Measurements from ENCODE around the gene GNB5. TPM values are rescaled to one million over a fixed set of nuclear protein-coding genes. Genes with fewer than 3 reads are reported as not detected.
A peak's percentile ranks its signal among the peaks of the same experiment; 100 is the strongest.
"Not testable (repeated sequence)": the region's sequence is repeated elsewhere in the genome, so short reads cannot be mapped to it uniquely, and the experiment has no call there.

The GNB5 gene
- total RNA-seq, 1 donor from 2014 or later: 8.9 TPM

GRCh38 chr15:52112203-52112750 is 78.9 kb downstream of the GNB5 start:
- DNase-seq: no peak

DNA sequence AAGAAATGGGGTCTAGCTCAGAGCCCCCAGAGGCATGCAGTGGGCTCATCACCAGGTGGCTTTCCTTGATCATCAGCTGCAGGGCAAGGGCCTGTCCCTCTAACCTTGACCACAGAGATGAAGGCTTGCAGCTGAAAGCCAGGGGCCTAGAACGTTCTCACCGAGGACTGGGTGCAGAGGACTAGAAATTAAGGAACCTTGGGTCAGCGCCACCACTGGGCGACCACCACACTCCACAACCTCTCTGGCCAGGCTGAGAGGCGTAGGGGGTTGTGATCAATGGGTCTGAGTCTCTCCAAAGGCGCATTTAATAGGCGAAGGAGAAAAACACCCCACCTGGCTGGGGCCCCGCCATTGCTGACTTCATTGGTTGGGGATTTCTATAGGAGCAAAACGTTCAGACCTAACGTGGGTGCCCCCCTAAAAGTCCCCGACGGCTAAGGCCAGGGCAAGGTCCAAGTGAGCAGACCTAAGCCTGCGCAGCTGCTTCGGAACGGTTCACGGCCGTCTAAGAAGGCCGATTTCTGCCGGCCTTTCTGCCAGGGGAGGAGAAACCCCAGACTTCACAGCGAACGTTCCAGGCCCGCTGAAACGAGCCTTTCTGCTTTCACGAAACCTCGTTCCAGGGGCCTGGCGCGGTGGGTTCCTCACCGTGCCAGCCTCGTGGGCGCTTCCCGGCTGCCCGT is 79.5 kb downstream of the GNB5 start:
- no peak for DNase-seq

- no peak for DNase-seq
Measured at GRCh38 chr15:52109559-52110451, 81.4 kb downstream of the GNB5 start.

GRCh38 chr15:52107238-52107637 is 84.0 kb downstream of the GNB5 start:
- no peak for DNase-seq

DNA sequence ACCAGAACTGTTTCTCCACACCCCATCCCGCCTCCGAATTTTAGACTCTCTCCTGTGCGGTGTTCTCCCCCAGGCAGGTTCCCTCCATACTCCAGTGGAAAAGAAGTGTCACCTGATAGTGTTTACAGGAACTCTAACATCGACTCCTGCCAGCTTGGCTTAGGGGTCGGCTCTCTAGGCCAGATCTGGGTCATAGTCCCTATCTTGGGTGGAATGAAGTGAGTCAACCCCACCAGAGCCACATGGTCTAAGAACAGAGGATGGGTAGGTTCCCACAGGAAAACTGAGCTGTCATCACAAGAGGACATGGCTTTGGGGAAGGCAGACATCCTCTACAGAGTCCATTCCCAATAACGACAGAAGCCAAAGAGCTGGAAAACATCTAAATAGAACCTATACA is 84.6 kb downstream of the GNB5 start:
- DNase-seq: no peak

DNA sequence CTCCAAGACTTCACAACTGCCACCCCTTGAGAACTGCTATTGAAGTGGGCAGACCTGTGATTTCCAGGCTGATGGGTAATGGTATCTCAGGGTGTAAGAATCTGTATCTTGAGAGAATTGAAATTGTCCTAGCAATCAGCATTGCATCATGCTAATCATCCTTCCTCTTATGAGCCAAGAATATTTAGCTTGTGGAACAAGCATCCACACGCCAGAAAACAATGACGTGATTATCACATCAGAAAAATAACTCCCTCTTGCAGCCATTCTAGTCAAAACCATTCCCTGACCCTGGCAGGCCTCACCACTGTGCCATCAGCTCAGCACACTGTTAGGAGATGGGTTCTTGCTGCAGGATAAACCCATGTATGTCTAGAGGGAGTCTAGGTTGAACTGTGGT is 85.3 kb downstream of the GNB5 start:
- DNase-seq: no peak

DNA sequence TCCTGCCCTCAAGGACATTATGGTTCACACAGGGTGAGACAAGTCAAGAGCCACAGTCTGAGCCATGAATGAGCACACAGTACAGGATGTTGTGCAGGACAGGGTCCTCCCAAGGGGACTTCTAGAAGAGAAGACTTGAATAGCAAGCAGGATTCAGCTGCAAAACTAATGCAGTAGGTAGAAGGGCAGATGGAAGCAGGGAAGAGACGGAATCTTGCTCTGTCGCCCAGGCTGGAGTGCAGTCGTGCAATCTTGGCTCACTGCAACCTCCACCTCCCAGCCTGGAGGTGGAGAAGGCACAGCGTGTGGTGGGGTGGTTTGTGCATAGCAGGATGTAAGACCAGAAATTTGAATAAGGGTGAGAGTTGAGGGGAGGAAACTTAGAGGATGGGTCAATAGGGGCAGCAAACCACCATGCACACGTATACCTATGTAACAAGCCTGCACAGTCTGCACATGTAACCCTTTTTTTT is 86.6 kb downstream of the GNB5 start:
- DNase-seq: no peak

DNA sequence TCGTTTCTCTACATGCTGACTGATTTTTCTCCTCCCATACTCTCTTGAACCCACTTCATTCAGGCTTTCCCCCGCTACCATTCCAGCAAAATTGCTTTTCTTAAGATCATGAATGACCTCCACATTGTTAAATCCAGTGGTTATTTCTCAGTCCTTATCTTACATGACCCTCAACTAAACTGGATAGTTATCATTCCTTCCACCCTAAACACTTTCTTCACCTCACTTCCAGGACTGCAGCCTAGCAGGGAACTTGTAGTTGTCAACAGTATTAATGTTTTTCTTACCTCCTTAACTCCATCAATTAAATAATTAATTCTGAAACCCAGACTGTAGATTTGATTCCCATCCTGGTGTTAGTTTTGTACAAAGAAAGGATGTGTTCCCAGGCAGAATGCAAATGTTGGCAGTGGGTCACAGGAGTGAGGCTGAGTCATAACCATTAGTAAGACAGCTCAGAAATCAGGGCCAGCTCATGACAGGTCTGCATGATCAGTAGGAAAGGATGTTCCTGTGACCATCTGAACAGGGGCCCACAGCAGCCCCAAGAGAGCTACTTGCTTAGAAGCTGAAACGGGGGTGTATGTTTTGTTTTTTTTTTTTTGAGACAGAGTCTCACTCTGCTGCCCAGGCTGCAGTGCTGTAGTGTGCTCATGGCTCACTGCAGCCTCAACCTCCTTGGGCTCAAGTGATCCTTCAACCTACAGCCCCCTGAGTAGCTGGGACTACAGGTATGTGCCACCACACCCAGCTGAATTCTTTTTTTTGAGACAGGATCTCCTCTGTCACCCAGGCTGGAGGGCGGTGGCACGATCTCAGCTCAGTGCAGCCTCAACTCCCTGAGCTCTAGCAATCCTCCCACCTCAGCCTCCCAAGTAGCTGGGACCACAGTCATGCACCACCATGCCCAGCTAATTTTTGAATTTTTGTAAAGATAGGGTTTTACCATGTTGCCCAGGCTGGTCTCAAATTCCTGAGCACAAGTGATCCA is 87.7 kb downstream of the GNB5 start:
- DNase-seq: peak; percentile 18

GRCh38 chr15:52102463-52102862 is 88.7 kb downstream of the GNB5 start:
- no peak for DNase-seq

DNA sequence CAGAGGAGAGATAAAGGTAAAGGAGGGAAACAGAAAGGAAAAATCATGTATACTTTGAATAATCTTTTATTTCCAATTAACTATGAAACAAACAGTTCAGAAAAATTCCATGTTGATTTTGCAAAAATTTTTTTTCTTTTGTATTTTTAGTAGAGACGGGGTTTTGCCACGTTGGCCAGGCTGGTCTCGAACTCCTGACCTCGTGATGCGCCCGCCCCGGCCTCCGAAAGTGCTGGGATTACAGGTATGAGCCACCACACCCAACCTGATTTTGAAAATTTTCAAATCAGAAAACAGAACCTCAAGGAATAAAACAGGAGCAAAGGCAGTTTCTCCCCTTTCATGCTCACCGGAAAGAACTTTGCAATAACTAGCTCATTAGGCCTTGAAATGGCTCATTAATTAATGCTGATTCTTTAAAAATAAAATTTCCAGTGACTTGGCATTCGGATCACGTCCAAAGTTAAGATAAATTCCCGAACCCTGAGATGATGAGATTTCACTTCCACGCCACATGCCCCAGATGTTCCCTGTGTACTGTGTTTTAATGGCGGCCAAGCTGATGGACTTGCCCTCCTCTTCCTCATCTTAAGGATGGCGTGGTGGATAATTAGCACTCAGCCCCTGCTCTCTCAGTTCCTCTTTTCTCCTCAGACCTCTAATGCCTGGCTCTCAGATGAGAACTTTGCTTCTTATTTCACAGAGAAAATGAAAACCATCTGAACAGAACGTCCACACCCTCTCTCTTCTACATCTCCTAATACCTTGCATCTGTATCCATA is 89.5 kb downstream of the GNB5 start:
- DNase-seq: no peak

DNA sequence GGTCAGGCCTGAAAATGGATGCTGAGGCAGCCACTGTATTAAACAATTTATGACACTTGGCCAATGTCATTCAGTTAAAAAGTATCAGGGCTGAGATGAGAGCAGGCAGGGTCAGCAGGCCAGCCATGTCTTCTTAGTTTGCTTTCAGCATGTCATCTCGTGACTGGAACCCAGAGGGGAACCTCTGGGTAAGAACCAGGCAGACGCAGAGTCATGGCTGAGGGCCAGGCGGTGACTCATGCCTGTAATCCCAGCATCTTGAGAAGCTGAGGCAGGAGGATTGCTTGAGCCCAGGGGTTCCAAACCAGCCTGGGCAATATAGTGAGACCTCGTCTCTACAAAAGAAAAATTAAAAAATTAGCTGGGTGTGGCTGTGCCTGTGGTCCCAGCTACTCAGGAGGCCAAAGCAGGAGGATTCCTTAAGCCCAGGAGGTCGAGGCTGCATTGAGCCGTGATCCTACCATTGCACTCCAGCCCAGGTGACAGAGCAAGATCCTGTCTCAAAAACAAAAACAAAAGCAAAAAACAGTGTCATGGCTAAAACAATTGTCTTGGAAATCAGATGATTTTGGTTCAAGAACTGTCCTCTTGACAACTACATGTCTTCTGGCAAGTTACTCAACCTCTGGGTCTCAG is 90.3 kb downstream of the GNB5 start:
- DNase-seq: no peak

- DNase-seq: no peak
Measured at GRCh38 chr15:52099651-52100272, 91.4 kb downstream of the GNB5 start.

- DNase-seq: no peak
Measured at GRCh38 chr15:52098323-52098722, 92.9 kb downstream of the GNB5 start.

DNA sequence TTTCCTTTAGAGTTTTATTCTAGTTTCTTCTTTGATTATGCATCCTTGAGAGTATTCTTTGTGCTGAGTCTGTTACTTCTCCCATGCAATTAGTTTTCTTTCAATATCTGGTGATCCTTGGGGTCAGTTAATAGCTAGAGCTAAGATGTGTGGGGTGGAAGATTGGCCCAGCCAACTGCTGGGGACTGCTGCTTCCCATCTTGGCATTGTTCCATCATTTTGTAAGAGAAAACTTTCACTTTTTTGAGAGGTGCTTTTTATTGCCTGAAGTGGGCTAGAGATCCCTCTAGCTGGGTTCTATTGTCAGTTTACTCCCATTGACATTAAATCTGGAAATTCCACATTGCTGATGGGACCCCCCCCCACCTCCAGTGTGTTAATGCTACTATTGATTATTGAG is 94.0 kb downstream of the GNB5 start:
- DNase-seq: no peak

GRCh38 chr15:52096536-52096935 is 94.7 kb downstream of the GNB5 start:
- DNase-seq: not testable (repeated sequence)

GRCh38 chr15:52095597-52096262 is 95.5 kb downstream of the GNB5 start:
- peak; percentile 45 for DNase-seq

GRCh38 chr15:52094811-52095584 is 96.2 kb downstream of the GNB5 start:
- DNase-seq: no peak

All from skin of body (tissue), 2 donors.